WTC11 (cell line): ENCODE results near the gene NYAP1.

ENCODE experiments used
- ATF2 ChIP-seq: sonication (generic); formaldehyde crosslinking; IDR thresholded peaks from 2 replicates; pipeline ENCODE4 v1.8.1; 2022; ENCODE audit warnings: low read depth, missing genetic modification reagents, borderline replicate concordance
- ATF3 ChIP-seq: sonication (generic); formaldehyde crosslinking; conservative IDR thresholded peaks from 2 replicates; pipeline ENCODE4 v1.8.1; 2022; ENCODE audit warnings: mild to moderate bottlenecking, missing genetic modification reagents
- CTCF ChIP-seq: fragments of 200-600 bp; IDR thresholded peaks from 2 replicates; pipeline ENCODE4 v1.8.0; 2022; ENCODE audit warnings: antibody characterized with exemption
- MAX ChIP-seq: sonication (generic); formaldehyde crosslinking; IDR thresholded peaks from 2 replicates; pipeline ENCODE4 v1.8.0; 2022; ENCODE audit warnings: mild to moderate bottlenecking, missing genetic modification reagents
- NR3C1 ChIP-seq: sonication (generic); formaldehyde crosslinking; conservative IDR thresholded peaks from 2 replicates; pipeline ENCODE4 v1.8.1; 2023; ENCODE audit warnings: low read depth, mild to moderate bottlenecking, missing genetic modification reagents
- STAT6 ChIP-seq: sonication (generic); formaldehyde crosslinking; conservative IDR thresholded peaks from 2 replicates; pipeline ENCODE4 v1.8.1; 2023; ENCODE audit warnings: mild to moderate bottlenecking, low read depth, missing genetic modification reagents, moderate library complexity
- USF1 ChIP-seq: sonication (generic); formaldehyde crosslinking; IDR thresholded peaks from 2 replicates; pipeline ENCODE4 v1.8.0; 2022; ENCODE audit warnings: mild to moderate bottlenecking, missing genetic modification reagents
- USF2 ChIP-seq: sonication (generic); formaldehyde crosslinking; IDR thresholded peaks from 2 replicates; pipeline ENCODE4 v1.8.1; 2023; ENCODE audit warnings: mild to moderate bottlenecking, missing genetic modification reagents, moderate library complexity
- ZBTB43 ChIP-seq: sonication (generic); formaldehyde crosslinking; IDR thresholded peaks from 2 replicates; pipeline ENCODE4 v1.8.1; 2023; ENCODE audit warnings: mild to moderate bottlenecking, missing genetic modification reagents

GRCh38 chr7:100517305-100517704 lies 33.6 kb downstream of the NYAP1 start:
- no peak for TF ChIP-seq ATF2
- TF ChIP-seq USF2 (CRISPR knock-in tag) = no peak
- no peak for TF ChIP-seq MAX (CRISPR knock-in tag)
- no peak for TF ChIP-seq CTCF
- TF ChIP-seq USF1 (CRISPR knock-in tag) = no peak
- TF ChIP-seq NR3C1 = no peak
- TF ChIP-seq ZBTB43 (CRISPR knock-in tag) = no peak
- TF ChIP-seq STAT6 = no peak
- TF ChIP-seq ATF3 (CRISPR knock-in tag) = no peak
